Stimulated activated CD4-positive, alpha-beta T cell treated with anti-CD3 and anti-CD28 coated beads, Interleukin-12 subunit alpha, Interleukin-12 subunit beta, amount 100 ng/mL, for 4 hours (primary cell): ENCODE measurements around the gene FBXL17.
"Not testable (repeated sequence)": the region's sequence is repeated elsewhere in the genome, so short reads cannot be mapped to it uniquely, and the experiment has no call there.

Experiments used
- DNase-seq: peaks from one replicate; pipeline ENCODE4 v3.0.0-alpha.2; 2020

Gene FBXL17

DNA sequence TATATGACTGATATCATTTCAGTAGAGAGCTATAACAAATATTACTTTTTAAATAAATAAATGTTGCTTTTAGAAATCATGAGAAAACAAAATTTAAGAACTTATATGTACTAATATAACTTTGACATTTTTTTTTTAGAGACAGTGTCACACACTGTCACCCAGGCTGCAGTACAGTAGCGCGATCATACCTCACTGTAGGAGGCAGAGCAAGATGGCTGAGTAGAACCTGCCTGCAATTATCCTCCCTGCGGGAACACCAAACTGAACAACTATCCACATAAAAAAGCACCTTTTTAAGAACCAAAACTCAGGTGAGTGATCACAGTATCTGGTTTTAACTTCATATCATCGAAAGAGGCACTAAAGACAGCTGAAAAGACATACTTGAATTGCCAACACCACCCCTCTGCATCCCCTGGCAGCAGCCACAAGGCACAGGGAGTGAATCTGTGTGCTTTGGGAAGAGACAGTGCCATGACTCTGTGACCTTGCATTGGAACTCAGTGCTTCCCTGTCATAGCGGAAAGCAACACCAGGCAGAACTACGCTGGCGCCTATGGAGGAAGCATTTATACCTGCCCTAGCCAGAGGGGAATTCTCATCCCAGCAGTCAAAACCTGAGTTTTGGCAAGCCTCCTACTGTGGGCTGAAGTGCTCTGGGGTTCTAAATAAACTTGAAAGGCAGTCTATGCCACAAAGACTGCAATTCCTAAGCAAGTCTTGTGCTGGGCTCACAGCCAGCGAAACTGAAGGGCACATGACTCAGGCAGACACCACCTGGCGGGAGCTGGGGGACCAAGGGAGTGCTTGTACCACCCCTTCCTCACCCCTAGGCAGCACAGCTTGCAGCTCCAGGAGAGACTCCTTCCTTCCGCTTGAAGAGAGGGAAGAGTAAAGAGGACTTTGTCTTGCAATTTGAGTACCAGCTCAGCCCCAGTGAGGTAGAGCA, 142.7 kb downstream of the FBXL17 start:
- DNase-seq: no peak

DNA sequence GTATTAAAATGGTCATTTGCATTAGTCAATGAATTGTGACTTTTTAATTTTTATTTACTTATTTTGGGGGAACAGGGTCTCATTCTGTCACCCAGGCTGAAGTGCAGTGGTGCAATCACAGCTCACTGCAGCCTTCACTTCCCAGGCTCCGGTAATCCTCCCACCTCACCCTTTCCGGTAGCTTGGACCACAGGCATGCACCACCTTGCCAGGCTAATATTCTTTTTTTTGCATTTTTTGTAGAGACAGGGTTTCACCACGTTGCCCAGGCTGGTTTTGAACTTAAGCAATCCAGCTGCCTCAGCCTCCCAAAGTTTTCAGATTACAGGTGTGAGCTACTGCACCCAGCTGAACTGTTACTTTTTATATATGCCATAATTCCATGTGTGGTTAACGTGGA, 143.4 kb downstream of the FBXL17 start:
- no peak for DNase-seq

DNA sequence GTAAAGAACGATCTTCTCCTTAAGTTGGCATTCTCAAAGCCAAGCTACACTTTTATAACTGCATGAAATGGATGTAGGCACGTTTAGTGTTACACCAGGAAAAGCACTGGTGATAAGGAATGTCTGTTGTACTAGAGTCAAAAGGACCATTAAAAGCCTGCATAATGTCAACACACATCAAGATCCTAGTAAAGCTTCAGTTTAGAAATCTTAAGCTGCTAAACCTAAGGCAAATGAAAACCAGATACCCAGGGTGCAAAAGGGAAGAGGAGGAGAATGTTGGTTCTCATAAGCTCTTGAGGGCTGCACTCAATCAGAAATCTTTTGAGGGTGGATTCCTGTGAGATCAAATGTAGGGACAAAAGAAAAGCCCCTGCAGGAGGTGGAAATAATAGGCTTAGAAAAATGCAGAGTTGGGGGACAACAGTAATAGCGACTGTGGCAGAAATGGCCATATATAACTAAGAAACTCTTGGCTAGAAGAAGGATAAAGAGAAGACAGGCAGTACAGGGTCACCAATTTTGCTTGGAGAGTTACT, 148.2 kb downstream of the FBXL17 start:
- DNase-seq: no peak

DNA sequence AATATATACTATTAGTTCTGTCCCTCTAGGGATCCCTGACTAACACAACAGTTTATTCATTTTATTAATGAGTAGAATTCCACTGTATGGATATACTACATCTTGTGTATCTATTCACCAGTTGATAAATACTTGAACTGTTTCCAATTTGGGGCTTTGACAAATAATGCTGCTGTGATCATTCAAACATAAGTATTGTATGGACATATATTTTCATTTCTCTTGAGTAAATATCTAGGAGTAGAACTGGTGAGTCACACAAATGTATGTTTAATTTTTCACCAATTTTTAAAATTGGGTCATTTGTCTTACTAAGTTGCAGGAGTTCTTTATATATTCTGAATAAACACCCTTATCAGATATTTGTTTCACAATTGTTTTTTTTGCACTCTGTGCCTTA, 149.1 kb downstream of the FBXL17 start:
- no peak for DNase-seq

DNA sequence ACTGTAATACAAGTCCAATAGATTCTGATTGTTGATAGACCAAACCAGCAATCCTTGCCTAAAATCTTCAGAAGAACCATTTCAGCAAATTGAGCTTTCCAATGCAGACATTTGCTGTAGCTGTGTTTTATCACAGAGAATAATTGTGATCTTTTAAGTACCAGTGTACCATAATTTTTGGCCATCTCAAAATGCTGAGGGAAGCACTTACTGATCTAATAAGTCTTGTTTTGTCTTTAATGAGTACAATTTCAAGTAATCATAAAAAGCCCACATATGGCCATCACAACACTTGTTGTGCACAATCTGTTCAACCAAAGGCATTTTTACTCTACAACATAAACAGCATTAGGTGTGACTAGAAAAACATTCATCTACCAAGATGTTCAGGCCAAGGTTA, 159.9 kb downstream of the FBXL17 start:
- no peak for DNase-seq

DNA sequence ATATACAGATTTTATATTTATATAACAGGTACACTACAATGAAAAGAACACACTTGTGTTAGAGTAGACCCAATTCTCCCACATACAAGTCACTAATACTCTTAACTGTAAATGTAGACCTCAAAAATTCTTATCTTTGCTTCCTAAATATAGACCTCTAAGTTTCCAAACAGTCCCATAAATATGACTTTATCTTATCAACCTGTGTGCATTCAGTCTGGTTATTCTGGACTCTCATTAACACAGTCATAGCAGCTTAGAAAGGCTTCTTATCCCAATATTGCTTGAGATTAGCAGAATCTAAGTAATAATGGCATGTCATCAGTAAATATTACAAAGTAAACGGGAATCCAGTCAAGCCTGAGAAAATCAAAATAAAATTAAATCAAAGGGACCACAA, 161.1 kb downstream of the FBXL17 start:
- DNase-seq: no peak

DNA sequence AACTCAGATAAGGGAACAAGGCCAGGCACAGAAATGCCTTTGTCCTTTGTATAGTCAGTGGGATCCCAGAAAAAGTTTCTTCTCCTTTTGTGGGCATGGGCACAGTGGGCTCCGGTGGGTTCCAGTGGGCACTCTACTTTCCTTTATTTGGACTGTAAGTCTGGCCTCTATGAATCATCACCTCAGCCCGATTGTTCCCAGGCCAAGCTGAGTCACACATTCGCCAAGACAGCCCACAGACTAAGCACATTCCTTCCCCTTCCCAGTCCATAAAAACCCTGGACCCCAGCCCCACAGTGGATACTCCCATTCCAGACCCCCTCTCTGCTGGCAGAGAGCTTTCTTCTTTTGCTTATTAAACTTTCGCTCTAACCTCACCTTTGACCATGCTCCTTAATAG, 165.0 kb downstream of the FBXL17 start:
- no peak for DNase-seq

DNA sequence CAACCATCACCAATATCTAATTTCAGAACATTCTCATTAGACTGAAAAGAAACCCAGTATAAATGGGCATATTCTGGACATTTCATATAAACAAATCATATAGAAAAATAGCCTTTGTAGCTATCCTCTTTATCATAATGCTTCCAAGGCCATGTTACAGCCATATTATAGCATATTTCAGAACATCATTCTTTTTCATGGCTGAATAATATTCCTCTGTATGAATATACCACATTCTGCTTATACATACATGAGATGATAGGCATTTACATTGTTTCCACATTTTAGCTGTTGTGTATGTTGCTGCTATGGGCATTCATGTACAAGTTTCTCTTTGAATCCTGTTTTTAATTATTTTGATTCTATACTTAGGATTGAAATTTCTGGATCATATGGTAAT, 167.0 kb downstream of the FBXL17 start:
- DNase-seq: no peak

DNA sequence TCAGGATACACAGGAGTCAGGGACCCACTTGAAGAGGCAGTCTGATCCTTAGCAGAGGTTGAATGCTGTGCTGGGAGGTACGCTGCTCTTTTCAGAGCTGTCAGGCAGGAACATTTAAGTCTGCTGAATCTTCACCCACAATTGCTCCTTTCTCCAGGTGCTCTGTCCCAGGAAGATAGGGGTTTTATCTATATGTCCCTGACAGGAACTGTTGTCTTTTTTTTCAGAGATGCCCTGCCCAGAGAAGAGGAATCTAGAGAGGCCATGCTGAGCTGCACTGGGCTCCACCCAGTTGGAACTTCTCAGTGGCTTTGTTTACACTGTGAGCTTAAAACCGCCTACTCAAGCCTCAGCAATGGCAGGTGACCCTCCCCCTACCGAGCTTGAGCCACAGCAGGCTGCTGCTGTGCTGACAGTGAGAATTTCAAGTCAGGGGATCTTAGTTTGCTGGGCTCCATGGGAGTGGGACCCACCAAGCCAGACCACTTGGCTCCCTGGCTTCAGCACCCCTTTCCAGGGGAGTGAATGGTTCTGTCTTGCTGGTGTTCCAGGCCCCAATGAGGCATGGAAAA, 169.0 kb downstream of the FBXL17 start:
- no peak for DNase-seq

DNA sequence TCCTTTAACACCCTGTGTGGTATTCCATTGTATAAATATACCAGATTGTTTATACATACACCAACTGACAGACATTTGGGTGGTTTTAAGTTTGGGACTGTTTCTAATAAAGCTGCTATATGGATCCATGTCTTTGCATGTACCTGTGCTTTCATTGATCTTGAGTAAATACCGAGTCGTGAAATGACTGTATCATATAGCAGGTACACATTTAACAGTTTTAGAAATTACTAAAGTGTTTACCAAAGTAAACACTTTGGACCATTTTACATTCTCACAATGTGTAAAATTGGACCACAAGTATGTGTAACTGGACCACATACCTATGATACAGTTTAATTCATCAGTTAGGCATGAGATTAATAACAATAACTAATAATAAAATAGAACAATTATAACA, 175.2 kb downstream of the FBXL17 start:
- DNase-seq: no peak

DNA sequence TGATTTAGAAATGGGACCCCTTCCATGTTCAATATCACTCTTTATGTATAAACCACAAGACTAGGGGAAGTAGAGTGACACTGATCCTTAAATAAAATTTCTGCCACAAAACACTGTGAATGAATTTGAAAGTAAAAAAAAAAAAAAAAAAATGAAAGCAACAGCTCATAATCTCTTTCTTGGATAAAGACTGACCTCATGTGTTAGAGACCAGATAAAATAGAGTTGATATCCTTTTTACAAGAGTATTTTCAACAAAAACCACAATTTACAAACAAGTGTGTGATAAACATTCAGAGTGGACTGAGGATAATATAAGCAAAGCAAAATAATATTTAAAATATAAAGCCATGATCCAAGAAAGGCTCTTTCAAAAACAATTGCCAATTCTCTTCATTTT, 180.2 kb downstream of the FBXL17 start:
- DNase-seq: no peak

DNA sequence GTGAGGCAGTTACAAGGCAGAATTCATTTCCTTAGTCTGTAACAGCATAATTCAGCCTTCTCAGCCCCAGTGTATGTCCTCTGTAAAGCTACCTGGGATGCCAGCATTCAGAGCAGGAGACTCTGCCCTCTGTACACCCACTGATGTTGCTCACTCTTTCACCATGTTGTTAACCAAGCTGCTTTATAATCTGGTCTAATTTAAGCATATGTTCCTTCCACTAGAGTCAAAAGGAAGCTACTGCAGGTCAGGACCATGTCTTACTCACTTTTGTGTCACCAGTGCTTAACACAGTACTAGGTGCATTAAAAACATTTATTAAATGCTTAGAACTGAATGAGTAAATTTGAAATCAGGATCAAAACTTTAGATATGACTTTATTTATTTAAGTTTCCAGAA, 185.6 kb downstream of the FBXL17 start:
- DNase-seq: no peak

DNA sequence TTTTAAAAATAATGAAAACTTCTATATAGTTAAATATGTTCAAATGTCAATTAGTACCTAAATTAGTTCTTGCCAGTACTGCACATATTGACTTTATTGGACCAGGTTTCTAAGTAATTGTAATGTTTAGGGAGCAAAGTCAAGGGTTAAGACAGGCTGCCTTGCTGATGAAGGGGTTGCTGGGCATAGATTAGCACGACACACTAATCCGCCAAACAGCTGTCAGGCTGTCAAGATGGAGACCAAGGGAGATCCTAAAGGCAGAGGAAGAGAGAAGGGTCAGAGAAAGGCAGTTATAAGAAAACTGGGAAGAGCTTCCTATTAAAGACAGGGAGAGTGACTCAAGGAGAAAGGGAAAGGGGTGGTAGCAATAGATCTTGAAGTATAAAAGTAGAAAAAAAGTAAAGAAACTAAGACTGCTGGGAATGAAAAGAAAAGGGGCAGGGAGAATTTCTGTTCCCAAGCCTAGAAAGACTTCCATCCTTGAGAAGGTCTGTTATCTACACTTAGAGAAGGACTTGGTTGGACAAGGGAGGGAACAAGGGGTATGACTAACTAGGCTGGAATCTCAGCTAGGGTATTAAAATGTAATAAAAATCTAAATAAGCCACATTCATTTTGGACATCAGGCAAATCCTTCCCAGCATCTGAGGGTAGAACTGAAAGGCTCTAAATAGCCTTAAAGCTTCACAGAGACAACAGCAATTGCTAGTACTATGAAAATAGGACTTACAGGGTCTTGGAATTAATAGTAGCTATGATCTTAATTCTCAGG, 188.7 kb downstream of the FBXL17 start:
- DNase-seq: no peak

DNA sequence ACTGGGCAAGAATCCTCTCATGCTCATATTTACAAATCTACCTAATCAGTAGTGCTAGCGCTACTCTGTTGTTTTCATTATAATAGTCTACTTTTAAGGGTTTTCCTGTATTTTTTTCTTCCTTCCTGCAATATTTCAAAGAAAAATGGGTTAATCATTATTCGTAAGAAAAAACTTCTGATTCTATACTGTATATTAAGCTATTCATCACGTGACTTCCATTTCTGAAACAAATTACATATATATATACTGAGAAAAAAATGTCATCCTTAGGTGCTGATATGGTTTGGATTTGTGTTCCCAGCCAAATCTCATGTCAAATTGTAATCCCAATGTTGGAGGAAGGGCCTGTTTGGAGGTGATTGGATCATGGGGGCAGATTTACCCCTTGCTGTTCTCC, 197.0 kb downstream of the FBXL17 start:
- DNase-seq: no peak

DNA sequence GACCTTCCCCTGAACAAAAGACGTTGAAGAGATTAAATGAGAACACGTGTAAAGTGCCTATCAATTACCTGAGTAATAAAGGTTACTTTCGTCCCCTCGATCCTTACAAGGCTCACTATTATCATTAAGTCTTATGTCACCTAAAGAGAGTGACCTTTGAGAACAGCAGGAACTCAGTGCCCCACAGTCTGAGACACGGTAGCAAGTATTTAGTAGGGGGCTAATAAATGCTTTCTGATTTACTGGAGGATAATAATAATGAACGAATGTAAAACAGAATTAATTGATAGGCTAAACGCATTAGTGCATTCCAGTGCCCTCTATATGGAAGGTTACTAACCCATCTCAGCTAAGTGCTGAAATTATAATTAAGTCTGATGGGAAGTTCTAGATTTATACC, 199.9 kb downstream of the FBXL17 start:
- DNase-seq: no peak

DNA sequence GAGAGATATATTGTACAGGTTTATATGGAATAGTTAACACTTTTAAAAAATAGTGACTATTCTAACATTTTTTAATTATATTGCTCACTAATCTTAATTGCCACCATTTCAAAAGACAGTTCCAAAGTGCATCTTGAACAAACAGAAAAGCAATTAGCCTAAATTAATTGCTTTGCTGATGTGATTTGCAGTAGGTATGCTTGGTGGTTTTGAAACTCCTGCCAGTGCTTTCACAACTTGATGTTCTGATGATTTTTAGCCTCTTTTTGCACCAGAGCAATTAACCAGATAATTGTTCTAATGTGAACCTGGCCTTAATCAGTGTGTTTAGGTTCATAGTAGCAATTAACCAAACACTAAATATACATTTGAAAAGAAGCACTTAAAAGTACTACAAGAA, 207.6 kb downstream of the FBXL17 start:
- no peak for DNase-seq

DNA sequence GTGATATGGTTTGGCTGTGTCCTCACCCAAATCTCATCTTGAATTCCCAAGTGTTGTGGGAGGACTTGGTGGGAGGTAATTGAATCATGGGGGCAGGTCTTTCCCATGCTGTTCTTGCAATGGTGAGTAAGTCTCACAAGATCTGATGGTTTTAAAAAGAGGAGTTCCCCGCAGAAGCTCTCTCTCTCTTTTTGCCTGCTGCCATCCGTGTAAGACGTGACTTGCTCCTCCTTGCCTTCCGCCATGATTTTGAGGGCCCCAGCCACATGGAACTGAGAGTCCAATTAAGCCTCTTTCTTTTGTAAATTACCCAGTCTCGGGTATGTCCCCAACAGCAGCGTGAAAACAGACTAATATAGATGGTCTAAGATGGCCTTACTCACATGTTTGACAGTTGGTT, 210.1 kb downstream of the FBXL17 start:
- DNase-seq: no peak

DNA sequence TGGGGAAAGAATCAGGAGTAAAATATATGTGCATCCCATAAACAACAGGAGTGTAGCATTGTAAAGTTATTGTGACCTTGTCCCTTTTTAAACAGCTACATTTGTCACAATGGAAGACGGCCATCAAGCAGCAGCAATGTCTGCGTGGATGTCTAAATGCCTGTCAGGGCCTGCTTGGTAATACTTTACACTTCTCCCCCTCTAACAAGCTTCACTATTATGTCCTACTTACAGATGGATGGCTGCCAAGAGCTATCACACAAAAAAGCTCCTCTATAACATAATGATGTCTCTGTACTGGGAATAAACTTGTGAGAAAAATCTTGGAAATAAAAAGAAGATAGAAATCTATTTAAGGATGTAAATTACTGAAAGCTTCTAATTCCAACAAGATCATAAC, 213.0 kb downstream of the FBXL17 start:
- no peak for DNase-seq

DNA sequence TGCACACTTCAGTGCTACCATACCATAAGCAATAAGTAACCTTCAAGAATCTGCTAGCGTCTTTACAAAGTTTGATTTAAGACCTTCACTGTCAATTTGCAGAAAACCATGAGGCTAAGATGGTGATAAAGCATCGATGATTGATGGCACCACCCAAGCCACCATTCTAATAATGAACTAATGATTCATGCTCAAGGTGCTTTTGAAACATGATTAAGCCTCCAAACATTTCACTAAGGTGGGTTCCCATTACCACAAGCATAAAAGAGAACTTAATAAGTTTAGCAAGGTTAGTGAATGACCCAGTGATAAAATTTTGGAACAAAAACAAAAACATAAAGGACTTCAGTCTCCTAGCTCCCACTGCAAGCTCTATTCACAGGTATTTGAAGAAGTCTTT, 214.7 kb downstream of the FBXL17 start:
- DNase-seq: no peak

DNA sequence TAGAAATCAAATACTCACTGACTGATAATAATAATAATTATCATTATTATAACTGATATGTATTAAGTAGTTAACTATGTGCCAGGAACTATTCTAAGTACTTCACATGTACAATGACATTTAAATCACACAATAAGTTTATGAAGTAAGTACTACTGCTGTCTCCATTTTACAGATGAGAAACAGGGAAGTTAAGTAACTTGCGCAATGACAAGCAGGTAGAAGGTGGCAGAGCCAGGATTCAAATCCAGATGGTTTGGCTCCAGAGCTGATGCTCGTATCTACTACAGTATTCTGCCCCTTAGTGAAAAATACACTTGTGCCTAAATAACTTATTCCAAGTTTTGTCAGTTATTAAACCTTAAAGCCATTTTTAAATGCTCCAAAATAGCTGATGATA, 217.3 kb downstream of the FBXL17 start:
- no peak for DNase-seq

DNA sequence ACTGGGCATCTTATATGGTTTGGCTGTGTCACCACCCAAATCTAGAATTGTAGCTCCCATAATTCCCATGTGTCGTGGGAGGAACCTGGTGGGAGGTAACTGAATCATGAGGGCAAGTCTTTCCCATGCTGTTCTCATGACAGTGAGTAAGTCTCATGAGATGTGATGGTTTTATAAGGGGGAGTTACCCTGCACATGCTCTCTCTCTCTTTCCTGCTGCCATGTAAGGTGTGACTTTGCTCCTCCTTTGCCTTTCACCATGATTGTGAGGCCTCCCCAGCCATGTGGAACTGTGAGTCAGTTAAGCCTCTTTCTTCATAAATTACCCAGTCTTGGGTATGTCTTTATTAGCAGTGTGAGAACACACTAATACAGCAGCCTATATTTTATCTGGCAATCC, 229.0 kb downstream of the FBXL17 start:
- not testable (repeated sequence) for DNase-seq

DNA sequence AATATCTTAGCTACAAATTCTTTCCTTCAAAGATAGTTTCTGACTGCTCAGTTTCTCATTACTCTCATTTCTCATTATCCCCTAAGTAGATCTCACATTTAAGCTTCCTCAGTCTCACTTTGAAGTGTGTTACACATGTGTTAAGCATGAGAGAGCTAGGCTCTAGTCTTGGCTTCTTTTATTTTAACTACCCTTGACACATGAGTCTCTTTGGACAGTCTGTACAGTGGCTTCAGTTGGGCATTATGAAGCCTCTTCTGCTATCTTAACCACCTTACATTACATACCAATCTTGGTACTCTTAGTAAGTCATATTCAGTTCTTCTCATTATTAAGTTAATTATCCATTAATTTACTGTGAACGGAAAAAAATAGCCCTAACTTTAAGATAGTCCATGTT, 232.5 kb downstream of the FBXL17 start:
- no peak for DNase-seq

DNA sequence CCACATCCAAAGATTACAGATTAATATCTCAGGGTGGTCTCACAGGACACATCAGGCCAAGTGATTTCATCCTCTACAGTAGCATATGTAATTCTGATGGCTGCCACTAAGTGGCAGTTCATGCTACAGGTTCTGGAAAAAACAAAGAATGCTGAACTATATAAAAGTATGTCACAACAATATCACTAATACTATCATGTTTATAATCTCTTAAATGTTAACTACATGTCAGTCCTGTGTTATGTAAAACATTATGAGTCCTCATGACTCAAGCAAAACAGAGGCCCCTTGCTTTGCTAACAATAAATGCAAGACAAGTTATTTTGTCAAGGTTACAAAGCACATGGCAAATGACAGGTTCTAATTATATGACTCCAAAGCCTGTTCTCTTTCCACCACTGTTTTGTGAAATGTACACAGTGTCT, 233.2 kb downstream of the FBXL17 start:
- DNase-seq: no peak

DNA sequence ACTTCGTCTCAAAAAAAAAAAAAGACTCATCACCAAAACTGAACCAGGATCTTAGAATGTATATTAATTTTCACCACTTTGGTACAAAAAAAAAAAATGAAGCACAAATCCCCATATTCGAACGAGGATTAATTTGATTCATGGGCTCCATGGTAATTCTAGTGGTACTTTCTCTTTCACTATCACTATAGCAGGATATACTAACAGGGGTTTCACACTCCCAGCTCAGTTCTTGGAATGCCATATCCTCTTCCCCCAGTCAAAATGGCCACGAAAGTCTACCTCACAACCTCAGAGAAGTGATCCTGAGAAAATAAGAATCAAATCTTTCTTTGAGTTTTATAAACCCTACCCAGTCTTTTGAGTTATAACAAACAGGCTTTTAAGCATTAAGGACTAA, 235.7 kb downstream of the FBXL17 start:
- no peak for DNase-seq
